Activated CD4-positive, CD25-positive, alpha-beta regulatory T cell treated with anti-CD3 and anti-CD28 coated beads, Interleukin-2, amount 50 U/mL, for 16 hours (primary cell): ENCODE results near the gene LDB2.

Source experiments
- DNase-seq: peaks from one replicate; pipeline ENCODE4 v3.0.0-alpha.2; 2020; ENCODE audit warnings: low read depth, low spot score

LDB2 gene

DNA sequence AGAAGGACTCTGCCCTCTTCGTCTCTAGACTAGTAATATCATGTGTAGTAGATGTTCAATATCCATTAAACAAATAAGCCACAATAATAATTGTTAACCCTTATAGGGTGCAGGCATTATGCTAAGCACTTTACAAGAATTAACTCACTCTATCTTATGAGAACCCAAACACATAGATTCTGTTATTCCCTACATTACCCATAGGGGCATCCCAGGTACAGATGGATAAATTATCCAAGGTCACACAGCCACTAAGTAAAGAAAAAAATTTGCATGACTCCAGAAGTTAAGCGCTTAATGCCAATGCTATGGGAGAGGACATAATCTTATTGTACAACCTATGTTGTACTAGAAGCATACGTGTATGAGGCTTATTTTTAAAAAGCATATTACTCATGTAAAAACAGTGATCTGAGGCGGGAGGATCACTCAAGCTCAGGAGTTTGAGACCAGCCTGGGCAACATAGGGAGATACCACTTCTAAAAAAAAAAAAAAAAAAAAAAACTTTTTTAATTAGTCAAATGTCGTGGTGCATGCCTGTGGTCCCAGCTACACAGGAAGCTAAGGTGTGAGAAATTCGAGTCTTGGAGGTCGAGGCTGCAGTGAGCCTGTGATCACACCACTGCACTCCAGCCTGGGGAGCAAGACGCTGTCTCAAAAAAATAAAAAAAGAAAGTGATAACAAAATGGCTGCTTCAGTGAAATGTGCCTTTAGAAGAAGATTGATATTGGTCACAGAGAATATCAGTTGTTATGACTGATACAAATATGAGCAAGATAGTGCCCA lies 13.6 kb downstream of the LDB2 start:
- no peak for DNase-seq

DNA sequence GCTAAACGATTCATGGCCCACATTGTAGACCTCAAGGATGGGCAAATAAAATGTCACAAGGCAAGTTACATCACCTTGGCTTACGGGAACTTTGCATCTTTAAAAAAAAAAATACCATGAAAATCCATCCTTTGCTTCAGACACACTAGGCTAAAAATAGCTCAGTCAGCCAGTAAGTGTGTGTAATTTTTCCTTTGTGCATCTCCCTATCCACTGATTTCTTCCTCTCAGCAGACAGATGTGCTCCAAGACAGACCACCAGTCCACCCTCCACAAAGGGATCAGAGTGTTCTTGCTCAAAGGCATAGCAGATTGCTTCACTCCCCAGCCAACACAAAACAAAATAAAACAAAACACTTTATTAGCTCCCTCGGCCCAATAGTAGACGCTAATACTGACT lies 14.6 kb downstream of the LDB2 start:
- no peak for DNase-seq

DNA sequence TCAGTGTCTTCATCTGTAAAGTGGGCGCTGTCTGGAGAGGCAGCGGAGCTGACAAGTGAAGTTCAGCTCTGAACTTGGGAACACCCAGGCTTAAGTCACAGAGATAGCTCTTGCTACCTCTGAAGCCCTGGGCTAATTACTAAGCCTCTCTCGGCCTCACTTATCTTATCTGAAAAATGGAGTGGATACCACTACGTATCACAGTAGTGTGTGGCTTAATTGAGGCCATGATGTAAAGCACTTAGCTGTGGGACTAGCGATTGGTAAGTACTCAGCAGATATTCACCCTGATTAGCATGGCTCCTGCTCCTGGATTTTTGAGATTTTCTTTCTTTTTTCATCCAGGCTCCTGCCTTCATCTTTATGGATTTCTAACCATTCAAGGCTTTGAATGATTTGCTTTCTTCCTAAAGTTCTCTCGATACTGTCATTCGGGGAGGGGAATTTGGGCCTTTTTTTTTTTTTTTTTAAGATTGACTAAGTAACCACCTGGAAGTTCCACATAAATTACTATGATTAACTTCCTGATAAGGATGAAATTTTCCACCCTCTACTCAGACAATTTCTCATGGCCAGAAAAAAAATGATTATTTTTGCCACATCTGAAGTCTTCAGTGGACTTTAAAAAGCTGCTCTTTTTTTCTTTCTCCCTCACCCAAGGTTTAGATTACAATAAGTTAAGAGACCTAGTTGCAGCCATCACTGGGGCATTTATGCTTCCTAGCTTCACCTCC lies 17.1 kb downstream of the LDB2 start:
- no peak for DNase-seq

DNA sequence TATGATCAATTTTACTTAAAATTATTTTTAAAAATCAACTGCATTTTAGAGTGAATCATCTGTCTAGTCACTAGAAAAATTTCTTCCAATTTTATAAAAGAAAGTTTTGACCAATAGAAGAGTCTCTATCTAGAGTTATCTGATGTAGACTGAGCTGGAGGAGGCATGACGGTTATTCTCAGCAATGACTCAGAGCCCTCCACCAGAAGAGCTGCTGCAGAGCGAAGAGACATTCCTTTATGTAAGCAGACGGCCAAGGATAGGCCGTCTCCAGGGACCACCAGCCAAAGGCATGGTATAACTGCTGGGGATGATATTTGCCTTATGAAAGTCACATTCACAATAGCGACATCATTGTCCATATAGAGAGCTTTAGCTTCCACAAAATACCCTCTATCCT lies 23.0 kb downstream of the LDB2 start:
- DNase-seq = no peak

DNA sequence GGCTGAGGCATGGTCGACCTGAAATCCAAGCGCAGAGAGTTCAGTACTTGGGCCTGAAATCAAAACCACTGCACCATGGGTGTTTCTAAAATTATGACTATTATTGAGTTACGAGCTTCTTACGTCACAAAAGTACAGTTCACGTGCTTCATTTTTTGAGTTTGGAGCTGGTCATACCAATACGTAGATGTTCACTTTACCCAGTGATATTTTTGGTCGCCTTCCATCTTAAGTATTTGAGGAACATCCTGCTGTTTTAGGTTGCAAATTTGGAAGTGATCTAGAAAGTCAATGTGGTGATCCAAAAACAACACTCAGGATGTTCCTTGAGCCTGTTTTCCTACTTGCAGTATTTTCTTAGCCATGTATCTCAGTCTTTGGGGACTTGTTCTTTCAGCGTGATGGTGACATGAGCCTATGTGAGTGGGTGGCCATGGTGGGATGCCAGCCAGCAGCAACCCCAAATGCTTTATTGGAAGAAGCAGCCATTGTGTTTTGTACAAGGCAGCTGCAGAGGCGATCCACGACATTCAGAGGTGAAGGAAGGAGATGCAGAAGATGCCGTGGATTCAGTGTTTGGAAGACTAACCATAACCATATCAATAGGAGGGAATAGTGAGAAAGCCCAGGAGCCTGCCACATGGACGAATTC lies 28.7 kb downstream of the LDB2 start:
- no peak for DNase-seq

DNA sequence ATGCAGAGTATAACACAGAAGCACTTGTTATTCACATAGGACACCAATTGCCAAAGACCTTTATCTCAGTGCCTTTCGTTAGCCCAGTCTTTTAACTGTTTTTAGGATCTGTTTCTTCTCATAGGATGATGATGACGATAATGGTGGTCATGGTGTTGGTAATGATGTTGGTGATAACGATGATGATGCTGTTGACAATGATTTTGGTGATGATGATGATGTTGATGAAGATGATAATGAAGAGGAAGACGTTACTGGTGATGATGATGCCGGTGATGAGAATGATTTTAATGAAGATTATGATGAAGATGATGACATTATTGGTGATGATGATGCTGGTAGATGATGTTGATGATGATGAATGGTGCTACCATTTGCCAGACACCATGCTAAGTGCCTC lies 29.8 kb downstream of the LDB2 start:
- DNase-seq = no peak

DNA sequence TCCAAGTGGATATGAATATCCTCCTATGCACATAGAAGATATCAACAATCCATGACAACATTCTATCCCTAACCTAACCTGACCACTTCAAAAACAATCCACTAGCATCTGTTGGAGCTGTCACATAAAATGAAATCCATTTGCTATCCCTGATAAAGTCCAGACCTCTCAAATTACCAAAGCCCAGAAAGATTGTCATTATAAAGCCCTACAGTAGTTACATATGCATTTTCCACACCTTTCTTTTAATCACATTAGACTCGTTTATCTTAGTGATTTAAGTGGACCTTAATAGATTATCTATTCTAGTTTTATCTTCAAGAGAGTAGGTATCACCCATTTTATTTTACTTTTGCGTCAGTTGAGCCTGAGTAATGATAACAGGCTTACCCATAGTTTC lies 30.6 kb downstream of the LDB2 start:
- DNase-seq = no peak

DNA sequence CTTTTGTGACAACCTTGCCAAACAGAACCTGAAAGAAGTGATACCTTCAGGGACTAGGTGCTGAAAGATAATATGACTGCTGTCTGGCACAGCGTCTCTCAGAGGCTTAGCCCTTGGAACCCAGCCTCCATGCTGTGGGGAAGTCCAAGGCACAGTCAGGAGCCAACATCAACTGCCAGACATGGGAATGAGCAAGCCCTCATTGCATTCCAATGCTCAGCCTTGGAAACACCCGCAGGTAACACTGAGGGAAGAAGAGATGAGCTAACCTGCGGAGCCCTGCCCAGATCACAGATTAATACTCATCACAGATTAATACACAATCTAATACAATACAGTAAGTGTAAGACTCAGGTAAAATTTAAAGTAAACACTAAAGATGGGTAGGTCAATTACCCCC lies 31.5 kb downstream of the LDB2 start:
- no peak for DNase-seq

DNA sequence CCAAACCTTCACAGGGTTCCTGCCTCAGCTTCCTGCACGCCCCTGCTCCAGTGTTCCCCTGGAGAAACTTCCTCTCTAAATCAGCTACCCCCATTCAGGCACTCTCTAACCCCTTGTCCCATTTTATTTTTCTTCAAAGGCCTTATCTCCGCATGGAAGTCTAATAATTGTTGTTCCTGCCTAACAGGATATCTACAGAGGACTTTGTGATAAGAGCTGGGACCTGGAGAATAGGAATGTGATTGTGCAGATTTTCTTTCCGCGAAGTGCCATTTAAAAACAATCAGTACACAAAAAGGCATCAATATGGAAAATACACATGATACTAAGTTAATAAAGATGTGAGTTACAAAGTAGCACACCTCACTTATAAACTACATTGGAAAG lies 32.6 kb downstream of the LDB2 start:
- DNase-seq = no peak

DNA sequence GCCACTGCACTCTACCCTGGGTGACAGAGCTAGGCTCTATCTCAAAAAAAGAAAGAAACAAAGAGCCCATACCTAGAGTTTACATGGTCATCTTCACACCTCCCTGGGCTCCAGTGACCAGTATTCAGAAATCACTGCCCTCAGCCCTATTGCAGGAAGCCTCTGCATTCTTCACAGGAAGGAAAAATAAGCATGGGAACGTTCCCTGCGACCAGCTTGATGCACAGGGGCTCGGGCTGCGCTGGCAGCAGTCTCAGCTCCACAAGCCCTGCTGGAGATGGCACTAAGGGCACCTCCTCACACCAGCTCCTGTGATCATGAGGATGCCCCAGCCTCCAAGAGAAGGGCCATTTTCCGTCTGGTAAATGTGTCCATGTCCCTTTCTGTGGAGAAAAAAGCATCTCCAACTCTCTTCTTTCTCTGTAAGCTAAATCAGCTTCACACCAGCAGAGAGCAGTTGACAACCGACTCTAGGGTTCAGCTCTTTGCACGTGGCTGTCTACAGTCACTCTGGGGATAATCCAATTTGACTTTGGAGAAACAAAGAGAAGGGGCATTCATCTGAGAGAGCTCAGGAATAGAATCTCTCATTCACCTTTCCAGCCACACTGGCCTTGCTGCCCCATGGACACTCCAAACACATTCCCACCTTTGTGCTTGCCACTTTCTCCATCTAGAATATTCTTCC lies 33.1 kb downstream of the LDB2 start:
- DNase-seq = no peak

DNA sequence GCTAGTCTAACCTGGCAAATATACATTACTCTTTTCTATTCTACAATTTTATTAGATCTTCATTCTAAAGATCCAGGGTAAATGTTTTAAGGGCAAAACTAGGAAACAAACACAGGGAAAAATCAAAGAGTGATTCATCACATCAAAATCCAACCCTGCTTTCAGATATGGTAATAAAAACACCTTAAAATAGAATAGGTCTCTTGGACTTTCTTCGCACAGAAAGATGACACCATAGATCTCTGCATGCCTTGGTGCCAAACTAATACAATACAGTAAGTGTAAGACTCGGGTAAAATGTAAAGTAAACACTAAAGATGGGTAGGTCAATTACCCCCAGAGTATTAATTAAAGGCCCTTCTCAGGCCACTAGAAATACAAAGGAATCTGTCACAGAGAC lies 34.2 kb downstream of the LDB2 start:
- no peak for DNase-seq

DNA sequence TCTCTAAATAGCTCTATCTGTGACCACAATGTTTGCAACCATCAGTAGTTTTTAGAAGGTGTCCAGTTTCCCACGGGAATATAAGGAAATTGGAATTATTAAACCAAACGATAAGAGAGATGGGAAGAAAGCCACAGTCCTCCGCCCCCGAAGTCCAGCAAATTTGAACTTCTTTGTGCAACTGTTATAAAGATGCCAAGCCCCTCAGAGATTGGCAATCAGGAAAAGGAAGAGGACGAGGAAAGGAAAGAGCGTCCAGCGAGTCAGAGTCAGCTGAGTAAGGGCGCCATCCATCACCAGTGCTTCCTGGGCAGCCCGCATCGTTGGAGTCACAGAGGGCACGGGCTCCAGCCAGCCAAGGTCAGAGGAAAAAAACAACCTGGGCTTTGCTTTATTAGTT lies 35.7 kb downstream of the LDB2 start:
- DNase-seq = no peak

DNA sequence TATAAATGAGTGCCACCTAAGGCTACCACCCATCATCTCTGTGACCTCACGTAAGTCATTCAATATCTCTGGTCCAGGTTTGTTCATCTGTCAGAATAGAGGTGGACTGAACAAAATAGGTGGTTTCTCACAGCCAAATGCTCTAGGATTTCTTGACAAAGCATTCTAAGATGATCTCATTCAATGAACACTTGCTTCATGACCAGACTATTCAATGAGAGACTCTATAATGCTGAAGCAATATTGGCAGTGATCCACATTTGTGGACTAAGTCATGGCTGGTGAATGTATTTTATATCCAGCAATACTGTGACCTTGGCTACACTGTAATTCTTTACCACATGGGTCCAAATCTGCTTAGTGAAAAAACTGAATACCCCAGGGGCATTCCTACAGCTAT lies 37.9 kb downstream of the LDB2 start:
- no peak for DNase-seq

DNA sequence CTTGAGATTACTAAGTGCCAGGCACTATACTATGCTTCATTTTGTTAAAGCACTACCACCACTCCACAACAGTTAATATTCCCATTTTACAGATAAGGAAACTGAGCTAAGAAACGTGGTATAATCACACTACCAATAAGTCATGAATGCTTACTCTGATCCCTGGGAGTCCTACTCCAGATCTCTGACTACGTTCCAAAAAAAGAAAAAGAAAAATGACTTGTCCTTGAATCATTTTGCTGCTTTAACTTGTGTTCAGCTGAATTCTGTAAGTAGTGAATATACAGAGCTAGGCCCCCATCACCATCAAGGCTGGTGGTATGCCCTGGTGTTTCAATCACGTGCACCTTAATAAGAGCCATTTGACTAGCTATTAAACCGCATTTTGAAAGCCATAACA lies 39.4 kb downstream of the LDB2 start:
- no peak for DNase-seq

DNA sequence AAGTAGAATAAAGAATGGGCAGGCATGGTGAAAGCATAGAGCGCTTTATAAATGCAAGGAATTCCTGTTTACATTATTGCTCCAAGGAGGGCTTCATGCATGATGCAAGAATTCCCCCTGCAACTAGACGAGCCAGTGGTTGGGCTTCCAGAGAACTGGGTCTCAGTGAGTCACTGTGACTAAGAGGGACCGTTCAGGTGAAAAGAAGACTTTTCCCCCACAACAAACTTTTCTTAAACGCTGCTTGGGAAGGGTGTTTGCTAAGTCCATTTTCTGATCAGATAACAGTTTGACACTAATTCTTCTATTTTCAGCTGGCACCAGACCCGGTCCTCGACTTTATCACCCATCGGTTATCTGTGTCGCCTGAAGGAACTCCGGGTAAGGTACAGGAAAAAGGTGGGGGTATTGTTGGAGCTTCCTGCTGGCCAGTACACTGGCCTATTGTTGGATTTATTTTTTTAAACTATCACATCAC lies 40.1 kb downstream of the LDB2 start:
- no peak for DNase-seq

DNA sequence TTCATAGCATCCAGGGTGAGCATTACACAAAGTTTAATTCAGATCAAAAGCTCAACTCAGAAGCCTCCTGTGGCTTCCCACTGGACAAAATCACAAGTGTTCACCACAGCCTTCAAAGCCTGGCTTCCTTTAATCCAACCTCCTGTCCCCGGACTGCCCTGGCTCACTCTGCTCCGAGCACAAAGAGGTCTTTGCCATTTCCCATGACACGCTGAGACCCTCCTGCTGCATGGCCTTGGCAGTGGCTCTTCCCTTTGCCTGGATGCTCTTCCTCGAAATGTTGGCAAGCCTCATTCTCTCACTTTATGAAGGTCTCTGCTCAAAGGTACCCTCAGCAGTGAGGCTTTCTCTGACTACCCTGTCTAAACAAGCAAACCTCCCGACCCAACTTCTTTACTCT lies 41.0 kb downstream of the LDB2 start:
- DNase-seq = no peak

DNA sequence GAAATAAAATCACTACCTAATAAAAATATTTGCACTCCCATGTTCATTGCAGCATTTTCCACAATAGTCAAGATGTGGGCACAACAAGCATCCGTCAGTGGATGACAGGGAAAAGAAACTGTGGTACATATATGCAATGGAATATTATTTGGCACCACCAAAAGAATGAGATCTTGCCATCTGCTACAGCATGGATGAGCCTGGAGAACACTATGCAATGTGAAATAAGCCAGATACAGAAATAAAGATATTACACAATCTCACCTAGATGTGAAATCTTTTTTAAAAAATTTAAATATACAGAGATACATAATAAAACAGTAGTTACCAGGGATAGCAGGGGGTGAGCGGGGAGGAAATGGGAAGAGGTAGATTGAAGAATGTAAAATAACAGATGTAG lies 44.8 kb downstream of the LDB2 start:
- no peak for DNase-seq

DNA sequence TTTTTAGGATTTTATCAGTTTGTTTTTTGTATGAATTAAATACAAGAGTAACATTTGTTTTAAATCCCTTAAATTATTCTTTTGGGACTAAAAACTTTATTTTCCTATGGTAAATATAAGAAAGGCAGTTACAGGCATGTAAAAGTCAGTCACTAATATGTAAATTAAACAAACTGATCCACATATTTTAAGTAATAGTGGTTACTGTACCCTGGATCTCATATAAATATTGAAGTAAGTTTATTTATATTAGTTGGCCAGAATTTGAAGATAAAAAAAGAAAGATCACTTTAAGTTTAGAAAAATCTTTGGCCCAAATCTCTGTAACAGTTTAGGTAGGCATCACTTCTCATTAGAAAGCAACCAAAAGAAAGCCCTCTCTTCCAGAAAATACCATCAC lies 45.8 kb downstream of the LDB2 start:
- DNase-seq = no peak

DNA sequence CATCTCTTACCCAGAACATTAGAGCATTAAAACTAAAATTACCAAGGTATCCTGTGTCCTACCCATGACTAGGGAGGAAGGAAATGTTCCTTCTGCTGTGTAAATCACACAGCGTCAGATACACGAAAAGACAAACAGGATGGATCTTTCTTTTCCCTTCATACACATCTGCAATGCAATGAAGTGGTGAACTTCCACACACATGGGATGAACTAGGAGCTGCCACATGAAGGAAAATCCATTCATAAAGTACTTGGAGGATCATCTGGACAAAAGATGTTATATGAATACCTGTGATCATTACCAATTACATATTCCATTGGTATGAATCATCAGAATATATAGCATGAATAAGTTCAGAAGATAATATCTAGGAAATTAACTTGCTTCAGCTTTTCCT lies 46.2 kb downstream of the LDB2 start:
- DNase-seq = no peak

DNA sequence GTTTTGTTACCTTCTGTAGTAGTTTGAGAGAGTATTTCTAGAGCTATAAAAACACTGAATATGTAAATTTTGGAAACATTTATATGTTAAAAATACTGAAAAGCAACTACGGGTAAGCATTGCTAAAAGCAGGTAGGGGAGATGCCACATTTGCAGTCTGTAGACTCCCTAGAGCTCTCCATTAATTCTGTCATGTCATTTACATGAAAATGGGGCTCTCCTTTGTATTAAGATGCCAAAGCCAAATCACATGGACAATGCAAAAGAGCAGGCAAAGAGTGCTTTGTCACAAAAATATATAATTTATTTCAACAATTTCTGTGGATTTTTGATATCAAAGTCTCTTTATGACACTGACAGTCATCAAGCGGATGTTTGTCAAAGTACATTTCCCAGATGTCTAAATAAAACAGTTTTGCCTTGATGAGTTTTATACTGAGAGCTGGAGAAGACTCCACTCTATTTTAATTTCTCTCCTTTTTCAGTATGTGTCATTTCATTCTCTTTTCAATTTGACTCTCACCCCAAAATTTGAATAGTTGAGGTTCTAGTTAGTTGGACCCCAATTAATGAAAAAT lies 51.8 kb downstream of the LDB2 start:
- no peak for DNase-seq

DNA sequence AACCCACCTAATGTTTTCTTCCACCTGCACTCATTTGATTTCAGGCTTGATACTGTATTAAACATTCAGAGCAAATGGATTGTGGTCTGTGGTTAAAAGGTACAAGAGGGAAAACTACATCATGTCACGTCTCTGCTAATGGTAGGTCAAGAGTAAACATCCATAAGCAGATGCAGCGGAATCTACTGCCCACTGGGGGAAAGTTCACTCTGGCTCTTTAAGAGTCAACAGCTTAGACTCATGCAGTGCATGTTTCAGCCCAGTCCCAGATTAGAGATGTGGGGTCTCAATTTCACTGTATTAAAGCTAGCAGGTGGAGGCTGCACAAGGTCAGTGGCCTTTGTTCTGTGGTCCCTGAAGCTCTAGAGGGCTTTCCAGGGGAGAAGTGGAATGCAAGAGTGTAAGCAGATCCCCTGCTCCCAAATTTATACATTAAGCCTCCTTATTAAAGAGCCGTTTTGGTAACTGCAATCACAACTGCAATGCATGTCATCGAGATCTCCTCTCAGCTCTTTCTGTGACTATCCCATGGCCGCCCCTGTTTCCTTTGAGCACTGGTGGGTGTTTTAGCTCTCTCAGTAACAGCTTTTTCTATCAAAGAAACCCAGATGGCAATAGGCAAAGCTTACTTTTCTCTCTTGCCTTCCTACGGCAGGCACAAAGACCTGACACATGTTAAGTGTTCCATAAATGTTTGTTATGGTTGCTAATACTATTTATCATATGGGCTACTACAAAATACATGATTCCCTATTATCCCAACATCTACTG lies 53.4 kb downstream of the LDB2 start:
- no peak for DNase-seq
